ENCODE data around the gene GTPBP1. TPM values are rescaled to one million over a fixed set of nuclear protein-coding genes. Genes with fewer than 3 reads are reported as not detected.
A peak's percentile ranks its signal among the peaks of the same experiment; 100 is the strongest.

Gene GTPBP1
- total and polyA plus RNA-seq, 2 of the 13 experiments (the other 11 are each of a cell fraction or from before 2014, with no cell fraction given) = 22.3 to 27.0 TPM

GRCh38 chr22:38755155-38755910 lies 49.6 kb downstream of the GTPBP1 start (continued):
- TF ChIP-seq YEATS2 (CRISPR knock-in tag; IDR thresholded peaks at IDR 0.05; ENCODE audit: borderline replicate concordance) = peak; percentile 57; the same call in 1 of the 2 replicates
- TF ChIP-seq ZSCAN22 (CRISPR knock-in tag; IDR thresholded peaks at IDR 0.05) = no peak
- peak; percentile 82 for TF ChIP-seq TFDP2 (CRISPR knock-in tag; IDR thresholded peaks at IDR 0.05)
- TF ChIP-seq, protein P1, sequence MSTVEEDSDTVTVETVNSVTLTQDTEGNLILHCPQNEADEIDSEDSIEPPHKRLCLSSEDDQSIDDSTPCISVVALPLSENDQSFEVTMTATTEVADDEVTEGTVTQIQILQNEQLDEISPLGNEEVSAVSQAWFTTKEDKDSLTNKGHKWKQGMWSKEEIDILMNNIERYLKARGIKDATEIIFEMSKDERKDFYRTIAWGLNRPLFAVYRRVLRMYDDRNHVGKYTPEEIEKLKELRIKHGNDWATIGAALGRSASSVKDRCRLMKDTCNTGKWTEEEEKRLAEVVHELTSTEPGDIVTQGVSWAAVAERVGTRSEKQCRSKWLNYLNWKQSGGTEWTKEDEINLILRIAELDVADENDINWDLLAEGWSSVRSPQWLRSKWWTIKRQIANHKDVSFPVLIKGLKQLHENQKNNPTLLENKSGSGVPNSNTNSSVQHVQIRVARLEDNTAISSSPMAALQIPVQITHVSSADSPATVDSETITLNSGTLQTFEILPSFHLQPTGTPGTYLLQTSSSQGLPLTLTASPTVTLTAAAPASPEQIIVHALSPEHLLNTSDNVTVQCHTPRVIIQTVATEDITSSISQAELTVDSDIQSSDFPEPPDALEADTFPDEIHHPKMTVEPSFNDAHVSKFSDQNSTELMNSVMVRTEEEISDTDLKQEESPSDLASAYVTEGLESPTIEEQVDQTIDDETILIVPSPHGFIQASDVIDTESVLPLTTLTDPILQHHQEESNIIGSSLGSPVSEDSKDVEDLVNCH (CRISPR knock-in tag; IDR thresholded peaks at IDR 0.05) = no peak
- TF ChIP-seq STAG1 (CRISPR knock-in tag; IDR thresholded peaks at IDR 0.05) = no peak
- no peak for TF ChIP-seq ZNF878 (CRISPR knock-in tag; IDR thresholded peaks at IDR 0.05)
- TF ChIP-seq, protein P2, sequence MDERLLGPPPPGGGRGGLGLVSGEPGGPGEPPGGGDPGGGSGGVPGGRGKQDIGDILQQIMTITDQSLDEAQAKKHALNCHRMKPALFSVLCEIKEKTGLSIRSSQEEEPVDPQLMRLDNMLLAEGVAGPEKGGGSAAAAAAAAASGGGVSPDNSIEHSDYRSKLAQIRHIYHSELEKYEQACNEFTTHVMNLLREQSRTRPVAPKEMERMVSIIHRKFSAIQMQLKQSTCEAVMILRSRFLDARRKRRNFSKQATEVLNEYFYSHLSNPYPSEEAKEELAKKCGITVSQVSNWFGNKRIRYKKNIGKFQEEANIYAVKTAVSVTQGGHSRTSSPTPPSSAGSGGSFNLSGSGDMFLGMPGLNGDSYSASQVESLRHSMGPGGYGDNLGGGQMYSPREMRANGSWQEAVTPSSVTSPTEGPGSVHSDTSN (CRISPR knock-in tag; IDR thresholded peaks at IDR 0.05) = no peak
- TF ChIP-seq SOX13 (IDR thresholded peaks at IDR 0.05) = no peak
- peak in 1 of 2 experiments; percentile 71; a peak in 2 of 4 replicates for TF ChIP-seq SOX13 (CRISPR knock-in tag; conservative IDR thresholded peaks at IDR 0.05 in 1 of 2, IDR thresholded peaks at IDR 0.05 in 1 of 2)
- TF ChIP-seq PPARG (CRISPR knock-in tag; conservative IDR thresholded peaks at IDR 0.05) = peak; percentile 75
- TF ChIP-seq ZNF724P (CRISPR knock-in tag; IDR thresholded peaks at IDR 0.05; ENCODE audit: borderline replicate concordance) = peak; percentile 45; the same call in 1 of the 2 replicates
- no peak for TF ChIP-seq SMAD9 (CRISPR knock-in tag; IDR thresholded peaks at IDR 0.05)
- peak; percentile 66; the same call in 1 of the 2 replicates for TF ChIP-seq FOXP4 (CRISPR knock-in tag; IDR thresholded peaks at IDR 0.05)
- TF ChIP-seq, protein P3, sequence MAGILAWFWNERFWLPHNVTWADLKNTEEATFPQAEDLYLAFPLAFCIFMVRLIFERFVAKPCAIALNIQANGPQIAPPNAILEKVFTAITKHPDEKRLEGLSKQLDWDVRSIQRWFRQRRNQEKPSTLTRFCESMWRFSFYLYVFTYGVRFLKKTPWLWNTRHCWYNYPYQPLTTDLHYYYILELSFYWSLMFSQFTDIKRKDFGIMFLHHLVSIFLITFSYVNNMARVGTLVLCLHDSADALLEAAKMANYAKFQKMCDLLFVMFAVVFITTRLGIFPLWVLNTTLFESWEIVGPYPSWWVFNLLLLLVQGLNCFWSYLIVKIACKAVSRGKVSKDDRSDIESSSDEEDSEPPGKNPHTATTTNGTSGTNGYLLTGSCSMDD (CRISPR knock-in tag; IDR thresholded peaks at IDR 0.05) = 0 out of 2 replicates have a peak, but pooled peaks have one; percentile 25
- TF ChIP-seq, protein P4, sequence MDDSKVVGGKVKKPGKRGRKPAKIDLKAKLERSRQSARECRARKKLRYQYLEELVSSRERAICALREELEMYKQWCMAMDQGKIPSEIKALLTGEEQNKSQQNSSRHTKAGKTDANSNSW (CRISPR knock-in tag; IDR thresholded peaks at IDR 0.05; ENCODE audit: borderline replicate concordance) = peak; percentile 88; the same call in 1 of the 2 replicates
- no peak; the same call in 1 of the 2 replicates for TF ChIP-seq ARHGAP35 (CRISPR knock-in tag; IDR thresholded peaks at IDR 0.05; ENCODE audit: borderline replicate concordance)
- TF ChIP-seq GRHL1 (CRISPR knock-in tag; conservative IDR thresholded peaks at IDR 0.05) = no peak
- 0 out of 2 replicates have a peak, but pooled peaks have one; percentile 38 for TF ChIP-seq SNAI1 (CRISPR knock-in tag; IDR thresholded peaks at IDR 0.05; ENCODE audit: borderline replicate concordance)
